ENCODE data around the gene IZUMO1.

DNA sequence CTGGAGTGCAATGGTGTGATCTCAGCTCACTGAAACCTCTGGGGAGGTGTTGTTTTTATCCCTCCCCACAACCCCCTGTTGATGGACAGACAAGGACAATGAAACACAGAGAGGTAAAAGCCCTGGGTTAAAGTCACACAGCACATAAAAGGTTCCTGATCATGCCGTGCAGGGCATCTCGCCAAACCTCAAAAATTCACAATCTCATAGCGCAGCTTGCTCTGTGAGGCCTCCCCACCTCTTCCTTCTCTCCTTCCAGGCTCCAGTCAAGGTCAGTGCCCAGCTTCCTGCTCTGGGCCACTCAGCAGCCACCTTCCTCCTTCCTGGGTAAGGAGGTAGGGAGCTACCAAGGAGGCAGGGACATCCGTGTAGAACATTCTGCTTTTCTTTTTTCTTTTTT lies 48.7 kb downstream of the IZUMO1 start:
- TF ChIP-seq, protein P1, sequence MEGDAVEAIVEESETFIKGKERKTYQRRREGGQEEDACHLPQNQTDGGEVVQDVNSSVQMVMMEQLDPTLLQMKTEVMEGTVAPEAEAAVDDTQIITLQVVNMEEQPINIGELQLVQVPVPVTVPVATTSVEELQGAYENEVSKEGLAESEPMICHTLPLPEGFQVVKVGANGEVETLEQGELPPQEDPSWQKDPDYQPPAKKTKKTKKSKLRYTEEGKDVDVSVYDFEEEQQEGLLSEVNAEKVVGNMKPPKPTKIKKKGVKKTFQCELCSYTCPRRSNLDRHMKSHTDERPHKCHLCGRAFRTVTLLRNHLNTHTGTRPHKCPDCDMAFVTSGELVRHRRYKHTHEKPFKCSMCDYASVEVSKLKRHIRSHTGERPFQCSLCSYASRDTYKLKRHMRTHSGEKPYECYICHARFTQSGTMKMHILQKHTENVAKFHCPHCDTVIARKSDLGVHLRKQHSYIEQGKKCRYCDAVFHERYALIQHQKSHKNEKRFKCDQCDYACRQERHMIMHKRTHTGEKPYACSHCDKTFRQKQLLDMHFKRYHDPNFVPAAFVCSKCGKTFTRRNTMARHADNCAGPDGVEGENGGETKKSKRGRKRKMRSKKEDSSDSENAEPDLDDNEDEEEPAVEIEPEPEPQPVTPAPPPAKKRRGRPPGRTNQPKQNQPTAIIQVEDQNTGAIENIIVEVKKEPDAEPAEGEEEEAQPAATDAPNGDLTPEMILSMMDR (IDR thresholded peaks at IDR 0.05), result no peak
- no peak for TF ChIP-seq POLR2A (IDR thresholded peaks at IDR 0.05)

Data from uterus (tissue), 2 donors.